Measurements from ENCODE around the gene RGMB.

Gene RGMB

DNA sequence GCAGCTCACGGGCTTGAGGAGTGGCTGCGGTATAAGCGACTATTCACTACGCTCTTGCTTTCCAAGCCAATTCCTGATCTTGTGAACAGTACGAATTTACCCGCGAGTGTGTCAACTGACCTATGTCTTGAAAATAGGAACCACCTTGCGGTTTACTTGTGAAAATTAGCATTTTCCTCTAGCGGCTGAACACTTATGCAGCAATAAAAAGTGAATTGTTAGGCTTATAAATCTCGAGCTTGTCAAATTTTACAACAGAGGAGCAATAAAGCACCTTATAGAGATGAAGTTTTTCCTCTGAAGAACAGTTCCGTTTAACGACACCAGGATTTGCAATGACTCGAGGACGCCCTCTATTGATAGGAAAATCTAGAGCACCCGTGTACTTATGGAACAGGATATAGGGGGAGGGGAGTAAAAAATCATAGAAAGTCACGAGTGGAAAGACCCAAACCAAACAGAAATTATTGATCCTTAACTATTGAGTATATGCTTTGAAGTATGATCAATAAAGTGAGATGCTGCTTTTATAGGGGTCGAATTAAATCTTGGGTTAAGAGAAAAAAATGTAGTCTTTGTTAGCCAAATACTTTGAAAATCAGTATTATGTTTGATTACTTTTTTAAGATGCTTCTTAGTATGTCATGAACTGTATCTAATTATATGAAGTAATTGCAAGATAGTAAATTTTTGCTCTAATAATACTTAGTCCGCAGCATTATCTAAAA, 1.9 kb upstream of the RGMB start (continued):
- no peak for TF ChIP-seq ZSCAN23 (tag by site-specific recombination; IDR thresholded peaks at IDR 0.05)
- TF ChIP-seq, protein P1, sequence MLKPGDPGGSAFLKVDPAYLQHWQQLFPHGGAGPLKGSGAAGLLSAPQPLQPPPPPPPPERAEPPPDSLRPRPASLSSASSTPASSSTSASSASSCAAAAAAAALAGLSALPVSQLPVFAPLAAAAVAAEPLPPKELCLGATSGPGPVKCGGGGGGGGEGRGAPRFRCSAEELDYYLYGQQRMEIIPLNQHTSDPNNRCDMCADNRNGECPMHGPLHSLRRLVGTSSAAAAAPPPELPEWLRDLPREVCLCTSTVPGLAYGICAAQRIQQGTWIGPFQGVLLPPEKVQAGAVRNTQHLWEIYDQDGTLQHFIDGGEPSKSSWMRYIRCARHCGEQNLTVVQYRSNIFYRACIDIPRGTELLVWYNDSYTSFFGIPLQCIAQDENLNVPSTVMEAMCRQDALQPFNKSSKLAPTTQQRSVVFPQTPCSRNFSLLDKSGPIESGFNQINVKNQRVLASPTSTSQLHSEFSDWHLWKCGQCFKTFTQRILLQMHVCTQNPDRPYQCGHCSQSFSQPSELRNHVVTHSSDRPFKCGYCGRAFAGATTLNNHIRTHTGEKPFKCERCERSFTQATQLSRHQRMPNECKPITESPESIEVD (tag by site-specific recombination; IDR thresholded peaks at IDR 0.05) = peak; percentile 100
- peak; percentile 44; the same call in 1 of the 2 replicates for TF ChIP-seq ZNF394 (tag by site-specific recombination; IDR thresholded peaks at IDR 0.05; ENCODE audit: borderline replicate concordance)
- TF ChIP-seq ZFP69B (tag by site-specific recombination; IDR thresholded peaks at IDR 0.05) = peak; percentile 47; the same call in 1 of the 2 replicates
- no peak for TF ChIP-seq PRDM1 (tag by site-specific recombination; IDR thresholded peaks at IDR 0.05)
- no peak for TF ChIP-seq ZNF701 (tag by site-specific recombination; IDR thresholded peaks at IDR 0.05)
- no peak for TF ChIP-seq ZNF560 (tag by site-specific recombination; IDR thresholded peaks at IDR 0.05; ENCODE audit: borderline replicate concordance)
- peak; percentile 70; the same call in 1 of the 2 replicates for TF ChIP-seq OSR2 (tag by site-specific recombination; IDR thresholded peaks at IDR 0.05)
- TF ChIP-seq ZNF585B (tag by site-specific recombination; IDR thresholded peaks at IDR 0.05) = no peak
- TF ChIP-seq ZBTB26 (tag by site-specific recombination; optimal IDR thresholded peaks at IDR 0.05) = peak; percentile 20
- TF ChIP-seq ATF2 (tag by site-specific recombination; IDR thresholded peaks at IDR 0.05; ENCODE audit: low read depth) = no peak
- no peak for TF ChIP-seq ZNF776 (tag by site-specific recombination; IDR thresholded peaks at IDR 0.05; ENCODE audit: borderline replicate concordance)
- TF ChIP-seq ZNF623 (tag by site-specific recombination; IDR thresholded peaks at IDR 0.05) = no peak
- TF ChIP-seq, protein P2, sequence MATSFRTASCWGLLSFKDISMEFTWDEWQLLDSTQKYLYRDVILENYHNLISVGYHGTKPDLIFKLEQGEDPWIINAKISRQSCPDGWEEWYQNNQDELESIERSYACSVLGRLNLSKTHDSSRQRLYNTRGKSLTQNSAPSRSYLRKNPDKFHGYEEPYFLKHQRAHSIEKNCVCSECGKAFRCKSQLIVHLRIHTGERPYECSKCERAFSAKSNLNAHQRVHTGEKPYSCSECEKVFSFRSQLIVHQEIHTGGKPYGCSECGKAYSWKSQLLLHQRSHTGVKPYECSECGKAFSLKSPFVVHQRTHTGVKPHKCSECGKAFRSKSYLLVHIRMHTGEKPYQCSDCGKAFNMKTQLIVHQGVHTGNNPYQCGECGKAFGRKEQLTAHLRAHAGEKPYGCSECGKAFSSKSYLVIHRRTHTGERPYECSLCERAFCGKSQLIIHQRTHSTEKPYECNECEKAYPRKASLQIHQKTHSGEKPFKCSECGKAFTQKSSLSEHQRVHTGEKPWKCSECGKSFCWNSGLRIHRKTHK (tag by site-specific recombination; IDR thresholded peaks at IDR 0.05) = no peak
- no peak for TF ChIP-seq GLI4 (tag by site-specific recombination; IDR thresholded peaks at IDR 0.05)
- no peak for TF ChIP-seq KLF9 (tag by site-specific recombination; IDR thresholded peaks at IDR 0.05; ENCODE audit: low read depth)
- peak; percentile 44; the same call in 1 of the 2 replicates for TF ChIP-seq ZSCAN16 (tag by site-specific recombination; IDR thresholded peaks at IDR 0.05)
- TF ChIP-seq ZNF558 (tag by site-specific recombination; IDR thresholded peaks at IDR 0.05) = 0 out of 2 replicates have a peak, but pooled peaks have one; percentile 18
- peak; percentile 90 for TF ChIP-seq BCL11B (tag by site-specific recombination; IDR thresholded peaks at IDR 0.05; ENCODE audit: low read depth)
- no peak for TF ChIP-seq PRDM2 (tag by site-specific recombination; IDR thresholded peaks at IDR 0.05; ENCODE audit: borderline replicate concordance)
- TF ChIP-seq OVOL3 (tag by site-specific recombination; IDR thresholded peaks at IDR 0.05) = peak; percentile 96
- TF ChIP-seq BCL11A (tag by site-specific recombination; IDR thresholded peaks at IDR 0.05; ENCODE audit: low read depth) = peak; percentile 62; the same call in 1 of the 2 replicates
- TF ChIP-seq, protein P3, sequence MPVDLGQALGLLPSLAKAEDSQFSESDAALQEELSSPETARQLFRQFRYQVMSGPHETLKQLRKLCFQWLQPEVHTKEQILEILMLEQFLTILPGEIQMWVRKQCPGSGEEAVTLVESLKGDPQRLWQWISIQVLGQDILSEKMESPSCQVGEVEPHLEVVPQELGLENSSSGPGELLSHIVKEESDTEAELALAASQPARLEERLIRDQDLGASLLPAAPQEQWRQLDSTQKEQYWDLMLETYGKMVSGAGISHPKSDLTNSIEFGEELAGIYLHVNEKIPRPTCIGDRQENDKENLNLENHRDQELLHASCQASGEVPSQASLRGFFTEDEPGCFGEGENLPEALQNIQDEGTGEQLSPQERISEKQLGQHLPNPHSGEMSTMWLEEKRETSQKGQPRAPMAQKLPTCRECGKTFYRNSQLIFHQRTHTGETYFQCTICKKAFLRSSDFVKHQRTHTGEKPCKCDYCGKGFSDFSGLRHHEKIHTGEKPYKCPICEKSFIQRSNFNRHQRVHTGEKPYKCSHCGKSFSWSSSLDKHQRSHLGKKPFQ (tag by site-specific recombination; IDR thresholded peaks at IDR 0.05) = peak; percentile 64; the same call in 1 of the 2 replicates
- no peak for TF ChIP-seq SCRT1 (tag by site-specific recombination; IDR thresholded peaks at IDR 0.05; ENCODE audit: borderline replicate concordance)
- TF ChIP-seq ZNF423 (tag by site-specific recombination; IDR thresholded peaks at IDR 0.05) = no peak
- TF ChIP-seq SCRT2 (tag by site-specific recombination; IDR thresholded peaks at IDR 0.05) = no peak

Data from HEK293 (cell line).